CD14-positive monocyte (primary cell): Measurements from ENCODE around the gene VTI1A. TPM values are rescaled to one million over a fixed set of nuclear protein-coding genes. Genes with fewer than 3 reads are reported as not detected.
"Not testable (repeated sequence)": the region's sequence is repeated elsewhere in the genome, so short reads cannot be mapped to it uniquely, and the experiment has no call there.

ENCODE experiments used
- DNase-seq, 3 donors: peaks; one replicate each; pipeline ENCODE4 v3.0.0-alpha.2; 2011 to 2022
- H2AFZ ChIP-seq: 2 replicates; pipeline ENCODE4 v1.6.0; 2012; ENCODE audit warnings: mild to moderate bottlenecking, low read depth, low read length, inconsistent platforms; ENCODE audit not compliant: insufficient read depth, poor library complexity, severe bottlenecking
- H3K27ac ChIP-seq, 2 donors: 1 replicate in 1 of 2; 2 replicates in 1 of 2; pipeline ENCODE4 v1.5.1; 2012 to 2013; ENCODE audit warnings: low read length in 2 of 2, control low read depth in 1 of 2, inconsistent platforms in 1 of 2, low read depth in 1 of 2, mild to moderate bottlenecking in 1 of 2
- H3K27me3 ChIP-seq, 2 donors: one replicate each; pipeline versions ENCODE4 v1.6.0 to v1.6.1; 2011 to 2013; ENCODE audit warnings: low read length in 2 of 2; ENCODE audit not compliant: control insufficient read depth in 2 of 2, insufficient read depth in 2 of 2
- H3K36me3 ChIP-seq, 2 donors: replicated peaks in 1 of 2; 1 replicate in 1 of 2; 2 replicates in 1 of 2; pipeline versions ENCODE4 v1.5.1 to v1.6.1; 2012 to 2013; ENCODE audit warnings: low read length in 2 of 2, control low read depth in 1 of 2, inconsistent platforms in 1 of 2, mild to moderate bottlenecking in 1 of 2; ENCODE audit not compliant: insufficient read depth in 2 of 2, control insufficient read depth in 1 of 2
- H3K4me1 ChIP-seq, 2 donors: 1 replicate in 1 of 2; 2 replicates in 1 of 2; pipeline versions ENCODE4 v1.5.1 to v1.6.1; 2012 to 2013; ENCODE audit warnings: low read length in 2 of 2, control low read depth in 1 of 2, inconsistent platforms in 1 of 2, mild to moderate bottlenecking in 1 of 2, moderate library complexity in 1 of 2; ENCODE audit not compliant: insufficient read depth in 2 of 2, control insufficient read depth in 1 of 2
- H3K4me2 ChIP-seq: replicated peaks from 2 replicates; pipeline ENCODE3; 2012; ENCODE audit warnings: low read length, moderate library complexity, mild to moderate bottlenecking; ENCODE audit not compliant: poor library complexity, severe bottlenecking; ENCODE audit errors: extremely low read depth
- H3K4me3 ChIP-seq, 3 experiments: fragments of 200-600 bp in 1 of 3; sonication (generic) in 1 of 3; replicated peaks in 1 of 3; 1 replicate in 2 of 3; 2 replicates in 1 of 3; pipeline ENCODE4 v1.5.1; 2011 to 2013; ENCODE audit warnings: low read length in 3 of 3, mild to moderate bottlenecking in 3 of 3, control low read depth in 2 of 3, low read depth in 2 of 3, inconsistent platforms in 1 of 3, moderate library complexity in 1 of 3
- H3K79me2 ChIP-seq: 2 replicates; pipeline ENCODE4 v1.6.0; 2012; ENCODE audit warnings: mild to moderate bottlenecking, control low read depth, inconsistent platforms, low read length, moderate library complexity; ENCODE audit not compliant: insufficient read depth
- H3K9ac ChIP-seq: 2 replicates; pipeline ENCODE4 v1.6.0; 2017; ENCODE audit warnings: low read length, mild to moderate bottlenecking; ENCODE audit not compliant: insufficient read depth, poor library complexity, severe bottlenecking
- H3K9me3 ChIP-seq, 2 donors: replicated peaks in 1 of 2; 1 replicate in 1 of 2; 2 replicates in 1 of 2; pipeline versions ENCODE4 v1.5.1 to v1.6.1; 2012 to 2013; ENCODE audit warnings: low read length in 2 of 2, control low read depth in 1 of 2; ENCODE audit not compliant: control insufficient read depth in 1 of 2, insufficient read depth in 1 of 2
- H4K20me1 ChIP-seq: 2 replicates; pipeline ENCODE4 v1.6.0; 2012; ENCODE audit warnings: mild to moderate bottlenecking, low read length, control low read depth, moderate library complexity; ENCODE audit not compliant: insufficient read depth
- H3K27ac Mint-ChIP-seq, 7 donors: one replicate each; pipeline ENCODE4 v1.8.0; 2020; ENCODE audit warnings: mild to moderate bottlenecking in 7 of 7, mixed read lengths in 7 of 7, moderate library complexity in 6 of 7, inconsistent platforms in 2 of 7
- H3K27me3 Mint-ChIP-seq, 3 donors: one replicate each; pipeline ENCODE4 v1.8.0; 2021 to 2022; ENCODE audit warnings: low read depth in 3 of 3, mild to moderate bottlenecking in 3 of 3, mixed read lengths in 3 of 3, moderate library complexity in 3 of 3, inconsistent platforms in 1 of 3
- H3K36me3 Mint-ChIP-seq, 2 donors: one replicate each; pipeline ENCODE4 v1.8.0; 2020; ENCODE audit warnings: mixed read lengths in 2 of 2, inconsistent platforms in 1 of 2, mild to moderate bottlenecking in 1 of 2
- H3K4me1 Mint-ChIP-seq: one replicate; pipeline ENCODE4 v1.8.0; 2020; ENCODE audit warnings: mild to moderate bottlenecking, mixed read lengths
- H3K4me3 Mint-ChIP-seq, 2 donors: one replicate each; pipeline ENCODE4 v1.8.0; 2020; ENCODE audit warnings: mild to moderate bottlenecking in 2 of 2, mixed read lengths in 2 of 2, moderate library complexity in 1 of 2
- H3K9me3 Mint-ChIP-seq, 7 donors: one replicate each; pipeline ENCODE4 v1.8.0; 2020 to 2022; ENCODE audit warnings: mixed read lengths in 7 of 7, mild to moderate bottlenecking in 6 of 7, moderate library complexity in 6 of 7, inconsistent platforms in 2 of 7
- WGBS: methylation state at CpG from one replicate; pipeline ENCODE4 v1.1.5; 2013; ENCODE audit warnings: missing lambda C conversion rate; ENCODE audit not compliant: insufficient coverage; 5-methylcytosine and 5-hydroxymethylcytosine counted together
- intact Hi-C, 2 donors: fragments of 100-400 bp; cut with micrococcal nuclease; formaldehyde crosslinking; loops; one replicate each; pipeline versions ENCODE4 v1.15.0 to v1.15.1; 2023
- polyA plus RNA-seq, 3 donors: library from polyadenylated mRNA; depleted of rRNA in 1 of 3; unstranded in 2 of 3; stranded (reverse) in 1 of 3; fragments of 300-500 nt in 2 of 3; fragments of >200 nt in 1 of 3; fragmentation: Illumina TruSeq in 2 of 3; gene quantifications; 1 replicate in 2 of 3; 2 replicates in 1 of 3; pipeline ENCODE4 v1.2.3, GENCODE V29; 2012 to 2021
- TF ChIP-seq, protein P1 (sequence below): fragments of 200-600 bp; IDR thresholded peaks from one replicate; pipeline ENCODE4 v1.8.0; 2022; ENCODE audit warnings: antibody characterized with exemption, mild to moderate bottlenecking

The VTI1A gene
- polyA plus RNA-seq, 3 donors = 23.6 to 25.4 (median 24.1) TPM

DNA sequence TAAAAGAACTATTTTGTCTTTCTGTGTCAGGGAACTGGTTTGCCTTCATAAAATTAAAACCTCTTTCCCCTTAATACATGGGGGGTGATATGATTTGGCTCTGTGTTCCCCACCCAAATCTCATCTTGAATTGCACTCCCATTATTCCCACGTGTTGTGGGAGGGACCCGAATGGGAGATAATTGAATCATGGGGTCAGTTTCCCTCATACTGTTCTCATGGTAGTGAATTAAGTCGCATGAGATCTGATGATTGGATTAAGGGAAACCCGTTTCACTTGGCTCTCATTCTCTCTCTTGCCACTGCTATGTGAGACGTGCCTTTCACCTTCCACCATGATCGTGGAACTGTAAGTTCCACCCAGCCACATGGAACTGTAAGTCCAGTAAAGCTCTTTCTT is 142.1 kb downstream of the VTI1A start:
- peaks cover 0 to 4% (median 1%) of the 10 kb centered on the region in 7 donors for H3K9me3 Mint-ChIP-seq
- TF ChIP-seq, protein P1, sequence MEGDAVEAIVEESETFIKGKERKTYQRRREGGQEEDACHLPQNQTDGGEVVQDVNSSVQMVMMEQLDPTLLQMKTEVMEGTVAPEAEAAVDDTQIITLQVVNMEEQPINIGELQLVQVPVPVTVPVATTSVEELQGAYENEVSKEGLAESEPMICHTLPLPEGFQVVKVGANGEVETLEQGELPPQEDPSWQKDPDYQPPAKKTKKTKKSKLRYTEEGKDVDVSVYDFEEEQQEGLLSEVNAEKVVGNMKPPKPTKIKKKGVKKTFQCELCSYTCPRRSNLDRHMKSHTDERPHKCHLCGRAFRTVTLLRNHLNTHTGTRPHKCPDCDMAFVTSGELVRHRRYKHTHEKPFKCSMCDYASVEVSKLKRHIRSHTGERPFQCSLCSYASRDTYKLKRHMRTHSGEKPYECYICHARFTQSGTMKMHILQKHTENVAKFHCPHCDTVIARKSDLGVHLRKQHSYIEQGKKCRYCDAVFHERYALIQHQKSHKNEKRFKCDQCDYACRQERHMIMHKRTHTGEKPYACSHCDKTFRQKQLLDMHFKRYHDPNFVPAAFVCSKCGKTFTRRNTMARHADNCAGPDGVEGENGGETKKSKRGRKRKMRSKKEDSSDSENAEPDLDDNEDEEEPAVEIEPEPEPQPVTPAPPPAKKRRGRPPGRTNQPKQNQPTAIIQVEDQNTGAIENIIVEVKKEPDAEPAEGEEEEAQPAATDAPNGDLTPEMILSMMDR = no peak
- no peak overlapping the region for H2AFZ ChIP-seq
- no peak overlapping the region for H3K27ac ChIP-seq
- H3K27me3 Mint-ChIP-seq = peaks cover 0 to 3% (median 0%) of the 10 kb centered on the region in 3 donors
- DNase-seq = no peak
- no peaks in the 10 kb centered on the region for H4K20me1 ChIP-seq
- no peaks in the 10 kb centered on the region for H3K4me1 ChIP-seq
- peaks cover 2% of the 10 kb centered on the region for H3K4me1 Mint-ChIP-seq
- no peak overlapping the region for H3K4me2 ChIP-seq
- H3K4me3 Mint-ChIP-seq = no peak overlapping the region
- H3K36me3 Mint-ChIP-seq = peaks cover 13 to 23% of the 10 kb centered on the region in 2 donors
- intact Hi-C loops = no loop called here
- WGBS = no CpG with 5 or more reads among the region's 6 CpGs
- no peak overlapping the region for H3K9ac ChIP-seq
- H3K9me3 ChIP-seq = no peaks in the 10 kb centered on the region
- no peak overlapping the region for H3K27ac Mint-ChIP-seq
- H3K36me3 ChIP-seq = peaks cover 0 to 15% of the 10 kb centered on the region in 2 donors
- H3K4me3 ChIP-seq = no peak overlapping the region
- no peaks in the 10 kb centered on the region for H3K27me3 ChIP-seq
- no peaks in the 10 kb centered on the region for H3K79me2 ChIP-seq

DNA sequence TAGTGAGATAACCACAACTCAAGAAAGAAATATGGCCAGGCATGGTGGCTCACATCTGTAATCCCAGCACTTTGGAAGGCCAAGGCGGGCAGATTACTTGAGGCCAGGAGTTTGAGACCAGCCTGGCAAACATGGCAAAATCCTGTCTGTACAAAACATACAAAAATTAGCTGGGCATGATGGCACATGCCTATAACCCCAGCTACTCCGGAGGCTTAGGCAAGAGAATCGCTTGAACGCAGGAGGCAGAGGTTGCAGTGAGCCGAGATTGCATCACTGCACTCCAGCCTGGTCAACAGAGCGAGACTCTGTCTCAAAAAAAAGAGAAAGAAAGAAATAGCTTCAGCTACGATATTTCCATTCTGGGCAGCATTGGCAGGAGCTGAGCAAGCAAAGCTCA is 143.8 kb downstream of the VTI1A start:
- H3K4me1 Mint-ChIP-seq, H3K27ac ChIP-seq, H3K4me3 Mint-ChIP-seq, H3K27me3 ChIP-seq, H3K9ac ChIP-seq, H4K20me1 ChIP-seq, H3K27ac Mint-ChIP-seq, H3K9me3 ChIP-seq, H3K36me3 ChIP-seq, H3K4me3 ChIP-seq, H3K4me1 ChIP-seq, H3K27me3 Mint-ChIP-seq, H3K9me3 Mint-ChIP-seq, H3K79me2 ChIP-seq, H2AFZ ChIP-seq, DNase-seq, H3K4me2 ChIP-seq, intact Hi-C loops: not testable (repeated sequence)
- peaks cover 9 to 14% of the 10 kb centered on the region in 2 donors for H3K36me3 Mint-ChIP-seq
- WGBS = 85% methylated on average over 7 of the region's 7 CpGs
